ENCODE measurements around the gene CSF1R.

DNA sequence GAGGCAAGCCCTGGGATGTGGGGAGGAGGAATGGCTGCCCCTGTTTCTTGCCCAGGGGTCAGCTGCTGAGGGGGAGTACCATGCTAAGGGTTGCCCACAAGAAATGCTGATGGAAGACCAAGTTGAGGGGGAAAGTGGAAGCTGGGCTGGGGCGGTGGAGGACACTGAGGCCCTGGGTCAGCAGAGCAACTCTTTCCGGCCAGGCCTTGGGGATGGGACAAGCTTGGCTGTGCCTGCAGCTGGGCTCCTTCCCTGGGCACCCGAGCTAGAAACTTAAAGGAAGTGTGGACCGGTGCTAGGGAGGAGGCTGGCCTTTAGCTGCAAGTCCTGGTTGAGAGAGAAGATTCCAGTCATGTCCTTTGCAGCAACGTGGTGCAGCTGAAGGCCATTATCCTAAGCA, 22.7 kb downstream of the CSF1R start:
- TF ChIP-seq CTCF (IDR thresholded peaks at IDR 0.05 in 4 of 5, conservative IDR thresholded peaks at IDR 0.05 in 1 of 5), result no peak
- no peak for TF ChIP-seq POLR2A (IDR thresholded peaks at IDR 0.05)
